DOHH2 (cell line): ENCODE data around the gene VWA5B2.

Source experiments
- H3F3A ChIP-seq: fragments of 200-600 bp; sonication (generic), shearing (Covaris generic); 2 replicates; pipeline ENCODE4 v1.6.0; 2016; ENCODE audit warnings: antibody characterized with exemption, mild to moderate bottlenecking; ENCODE audit not compliant: control insufficient read depth, insufficient read depth
- H3K27ac ChIP-seq: fragments of 200-600 bp; sonication (generic); 2 replicates; pipeline ENCODE4 v1.5.1; 2014; ENCODE audit warnings: low read depth, mild to moderate bottlenecking, low read length, moderate library complexity
- H3K27me3 ChIP-seq: fragments of 200-600 bp; sonication (generic); 2 replicates; pipeline ENCODE4 v1.6.1; 2014; ENCODE audit warnings: mild to moderate bottlenecking, low read length, mixed read lengths; ENCODE audit not compliant: control insufficient read depth
- H3K36me3 ChIP-seq: fragments of 200-600 bp; sonication (generic); 2 replicates; pipeline ENCODE4 v1.6.1; 2014; ENCODE audit warnings: mild to moderate bottlenecking, low read length, moderate library complexity, mixed read lengths; ENCODE audit not compliant: control insufficient read depth
- H3K4me1 ChIP-seq: fragments of 200-600 bp; sonication (generic); 2 replicates; pipeline ENCODE4 v1.6.1; 2014; ENCODE audit warnings: mild to moderate bottlenecking, low read length, mixed read lengths; ENCODE audit not compliant: control insufficient read depth
- H3K4me2 ChIP-seq: fragments of 200-600 bp; sonication (generic); 2 replicates; pipeline ENCODE4 v1.6.0; 2014; ENCODE audit warnings: mild to moderate bottlenecking, low read length, moderate library complexity
- H3K4me3 ChIP-seq: fragments of 200-600 bp; sonication (generic); 2 replicates; pipeline ENCODE4 v1.5.1; 2014; ENCODE audit warnings: mild to moderate bottlenecking, low read length, mixed read lengths
- H3K79me2 ChIP-seq: fragments of 200-600 bp; sonication (generic); 2 replicates; pipeline ENCODE4 v1.6.1; 2014; ENCODE audit warnings: mild to moderate bottlenecking, low read length, mixed read lengths; ENCODE audit not compliant: control insufficient read depth
- H3K9me2 ChIP-seq: fragments of 200-600 bp; sonication (generic); replicated peaks from 2 replicates; pipeline ENCODE4 v1.6.1; 2014; ENCODE audit warnings: mild to moderate bottlenecking, low read length, mixed read lengths; ENCODE audit not compliant: control insufficient read depth
- H3K9me3 ChIP-seq: fragments of 200-600 bp; sonication (generic); 2 replicates; pipeline ENCODE4 v1.6.1; 2014; ENCODE audit warnings: antibody characterized with exemption, low read length, mixed read lengths; ENCODE audit not compliant: control insufficient read depth, insufficient read depth
- H4K20me1 ChIP-seq: fragments of 200-600 bp; sonication (generic); 2 replicates; pipeline ENCODE4 v1.6.0; 2014; ENCODE audit warnings: low read depth, mild to moderate bottlenecking, antibody characterized with exemption, low read length, moderate library complexity; ENCODE audit not compliant: control insufficient read depth, insufficient read depth
- CTCF ChIP-seq: fragments of 200-600 bp; sonication (generic); IDR thresholded peaks from one replicate; pipeline ENCODE4 v1.5.1; 2014; ENCODE audit warnings: antibody characterized with exemption, mild to moderate bottlenecking, low read depth, low read length; ENCODE audit not compliant: poor library complexity, severe bottlenecking
- EZH2phosphoT487 ChIP-seq: fragments of 200-600 bp; sonication (generic); IDR thresholded peaks from 2 replicates; pipeline ENCODE4 v1.6.1; 2017; ENCODE audit warnings: borderline replicate concordance, mild to moderate bottlenecking, antibody characterized with exemption, low read length, moderate library complexity, mixed read lengths

Gene VWA5B2

GRCh38 chr3:184186184-184186901, 43.0 kb upstream of the VWA5B2 start, which contains the start of gene ABCF3:
TSS of gene ABCF3 (plus strand) at chr3:184186199. CDS start at chr3:184186208, 9 bp downstream.
- TF ChIP-seq CTCF (no peak), EZH2phosphoT487 (no peak)
- H3K27me3 ChIP-seq = no peaks in the 10 kb centered on the region
- peaks cover 84% of the 10 kb centered on the region for H3K36me3 ChIP-seq
- H3K79me2 ChIP-seq = peaks cover 43% of the 10 kb centered on the region
- peaks cover 9% of the 10 kb centered on the region; the same call in 1 of the 2 replicates for H4K20me1 ChIP-seq
- H3K9me2 ChIP-seq = no peaks in the 10 kb centered on the region
- H3K27ac ChIP-seq = peak within 1 kb of the TSS; percentile 33; the same call in 1 of the 2 replicates
- peak within 1 kb of the TSS; percentile 92 for H3K4me2 ChIP-seq
- peaks cover 21% of the 10 kb centered on the region for H3K4me1 ChIP-seq
- peak within 1 kb of the TSS; percentile 86 for H3K4me3 ChIP-seq
- no peaks in the 10 kb centered on the region for H3K9me3 ChIP-seq
- H3F3A ChIP-seq = peaks cover 3% of the 10 kb centered on the region; the same call in 1 of the 2 replicates

- Histone ChIP-seq H4K20me1 (peaks cover 9% of the 10 kb centered on the region; the same call in 1 of the 2 replicates), H3K9me3 (no peaks in the 10 kb centered on the region), H3K79me2 (peaks cover 43% of the 10 kb centered on the region), H3F3A (peaks cover 3% of the 10 kb centered on the region; the same call in 1 of the 2 replicates), H3K9me2 (no peaks in the 10 kb centered on the region), H3K36me3 (peaks cover 84% of the 10 kb centered on the region), H3K27me3 (no peaks in the 10 kb centered on the region), H3K27ac (no peak overlapping the region), H3K4me1 (peaks cover 21% of the 10 kb centered on the region), H3K4me3 (peak overlapping the region; percentile 86), H3K4me2 (peak overlapping the region; percentile 92)
- TF ChIP-seq EZH2phosphoT487 (no peak), CTCF (no peak)
These were observed 42.5 kb upstream of the VWA5B2 start for GRCh38 chr3:184186902-184187207.

- Histone ChIP-seq H3F3A (peaks cover 3% of the 10 kb centered on the region; the same call in 1 of the 2 replicates), H3K4me2 (peak overlapping the region; percentile 92; the same call in 1 of the 2 replicates), H4K20me1 (peaks cover 9% of the 10 kb centered on the region; the same call in 1 of the 2 replicates), H3K9me3 (no peaks in the 10 kb centered on the region), H3K4me3 (no peak overlapping the region), H3K36me3 (peaks cover 84% of the 10 kb centered on the region), H3K4me1 (peaks cover 21% of the 10 kb centered on the region), H3K9me2 (no peaks in the 10 kb centered on the region), H3K27ac (no peak overlapping the region), H3K27me3 (no peaks in the 10 kb centered on the region), H3K79me2 (peaks cover 43% of the 10 kb centered on the region)
- TF ChIP-seq CTCF (no peak), EZH2phosphoT487 (no peak)
These were observed 41.3 kb upstream of the VWA5B2 start for GRCh38 chr3:184188080-184188479.
